ENCODE measurements around the gene PIP4K2B.
"Not testable (repeated sequence)": the region's sequence is repeated elsewhere in the genome, so short reads cannot be mapped to it uniquely, and the experiment has no call there.

The PIP4K2B gene

DNA sequence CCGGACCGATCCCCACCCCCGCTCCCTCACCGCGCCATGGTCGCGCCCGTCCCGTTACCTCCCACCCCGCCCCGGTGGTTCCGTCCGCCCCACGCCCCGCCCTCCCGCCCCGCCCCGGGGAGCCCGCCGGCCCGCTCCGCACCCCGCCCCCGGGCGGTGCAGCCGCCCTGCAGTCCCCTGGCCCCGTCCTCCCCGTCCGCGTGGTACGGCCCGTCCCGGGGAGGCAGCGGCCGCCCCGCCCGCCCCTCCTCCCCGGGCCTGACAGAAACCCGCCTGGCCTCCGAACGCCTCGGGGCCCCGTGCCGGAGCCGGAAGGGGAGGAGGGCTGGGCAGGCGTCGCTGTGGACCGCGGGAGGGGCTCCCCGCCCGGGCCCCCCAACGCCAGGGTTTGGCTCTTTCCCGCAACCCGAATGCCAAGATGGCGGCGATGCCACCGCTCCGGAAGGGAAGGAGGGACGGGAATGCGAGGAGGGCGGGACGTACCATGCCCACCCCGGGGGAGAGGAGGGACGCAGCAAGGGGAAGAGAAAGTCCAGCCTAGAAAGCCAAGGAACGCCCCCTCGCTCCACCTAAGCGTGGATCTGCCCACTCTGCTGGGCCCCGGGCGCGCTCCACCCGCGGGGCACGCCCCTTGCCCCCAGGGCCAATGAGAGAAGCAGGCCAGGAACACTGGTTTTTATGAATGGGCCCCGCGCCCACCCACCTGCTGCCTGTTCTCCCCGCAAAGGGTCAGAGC lies at the start of gene PIP4K2B:
Gene PIP4K2B, minus strand, starts transcription at position 56 of the 736 bp plus-strand sequence. CDS start 132 bp downstream, outside the sequence.
- DNase-seq = peak; percentile 97 to 98 (median 98)

DNA sequence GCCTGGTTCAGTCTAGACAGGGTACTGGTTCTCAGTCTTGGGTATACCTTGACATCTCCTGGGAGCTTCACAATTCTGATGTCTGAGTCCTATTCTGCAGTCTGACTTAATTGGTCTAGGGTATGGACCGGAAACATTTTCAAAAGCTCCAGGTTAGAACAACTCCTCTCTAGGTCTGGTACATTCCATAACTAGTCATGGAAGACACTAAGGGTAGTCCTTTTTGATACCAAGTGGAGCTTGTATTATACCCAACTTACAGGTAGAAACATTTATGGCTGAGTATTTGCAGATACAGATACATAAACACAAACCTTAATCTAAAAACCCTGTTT lies 49.2 kb upstream of the PIP4K2B start:
- DNase-seq = no peak

DNA sequence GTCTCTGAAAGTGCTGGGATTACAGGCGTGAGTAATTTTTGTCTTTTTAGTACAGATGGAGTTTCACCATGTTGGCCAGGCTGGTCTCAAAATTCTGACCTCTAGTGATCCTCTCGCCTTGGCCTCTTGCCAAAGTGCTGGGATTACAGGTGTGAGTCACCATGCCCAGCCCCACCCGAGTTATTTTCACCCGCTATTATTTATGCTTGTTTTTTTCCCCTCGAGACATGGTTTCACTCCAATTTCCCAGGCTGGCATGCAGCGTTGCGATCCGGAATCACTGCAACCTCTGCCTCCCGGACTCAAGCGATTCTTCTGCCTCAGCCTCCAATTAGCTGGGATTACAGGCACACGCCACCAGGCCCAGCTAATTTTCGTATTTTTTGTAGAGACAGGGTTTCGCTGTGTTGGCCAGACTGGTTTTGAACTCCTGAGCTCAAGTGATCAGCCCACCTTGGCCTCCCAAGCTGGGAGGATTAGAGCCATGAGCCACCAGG lies 45.0 kb upstream of the PIP4K2B start:
- no peak for DNase-seq

DNA sequence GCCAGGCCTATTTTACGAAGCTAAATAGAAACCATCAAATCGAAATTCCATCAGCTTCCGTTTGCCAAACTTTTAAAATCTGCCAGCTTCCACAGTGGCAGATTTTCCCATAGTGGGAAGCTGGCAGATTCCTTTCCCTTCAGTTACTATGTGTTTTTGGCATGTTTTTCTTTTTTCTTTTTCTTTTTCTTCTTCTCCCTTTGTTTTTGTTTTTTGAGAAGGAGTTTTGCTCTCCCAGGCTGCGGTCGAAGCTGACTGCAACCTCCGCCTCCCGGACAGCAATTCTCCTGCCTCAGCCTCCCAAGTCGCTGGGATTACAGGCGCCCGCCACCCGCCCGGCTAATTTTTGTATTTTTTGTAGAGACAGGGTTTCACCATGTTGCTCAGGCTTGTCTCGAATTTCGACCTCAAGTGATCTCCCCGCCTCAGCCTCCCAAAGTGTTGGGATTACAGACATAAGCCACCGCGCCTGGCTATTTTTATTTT lies 26.4 kb upstream of the PIP4K2B start:
- DNase-seq = no peak

DNA sequence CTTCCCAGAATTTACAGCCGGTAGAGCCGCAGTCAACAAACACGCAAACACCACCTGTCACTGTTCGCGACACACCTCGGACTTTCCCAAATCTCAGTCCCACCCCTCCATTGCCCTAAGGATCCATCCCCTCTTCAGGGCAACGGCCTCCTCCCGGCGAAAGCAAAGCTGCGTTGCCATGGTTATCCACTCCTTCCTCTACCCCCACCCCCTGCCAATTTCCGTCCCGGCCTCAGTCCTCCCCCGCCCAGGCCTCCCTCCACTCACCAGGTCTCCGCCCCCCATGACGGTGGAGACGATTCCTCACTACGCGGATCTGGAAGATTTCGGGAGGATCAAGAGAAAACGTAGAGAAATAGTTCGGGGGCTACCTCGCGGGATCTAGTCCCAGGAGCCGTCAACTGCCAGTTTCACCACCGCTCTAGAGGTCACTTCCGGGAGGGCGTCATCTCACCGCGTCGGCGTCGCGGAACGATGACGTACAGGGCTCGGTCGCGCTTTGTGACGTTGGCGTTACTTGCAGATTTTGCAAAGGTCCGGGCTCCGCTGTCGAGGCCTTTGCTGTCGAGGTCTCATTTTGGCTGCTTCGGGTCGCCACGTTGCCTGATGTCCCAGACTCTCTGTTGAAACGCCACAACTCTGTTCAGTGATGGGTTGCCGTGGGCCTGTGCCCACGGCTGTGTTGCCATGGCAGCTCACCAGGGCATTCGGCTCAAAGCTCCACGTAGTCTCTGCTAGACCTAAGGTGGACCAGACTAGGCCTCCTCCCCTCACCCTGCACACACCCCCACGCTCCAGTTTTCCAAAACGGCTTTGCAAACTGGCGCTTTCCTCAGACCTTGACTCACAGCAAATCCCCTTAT lies 25.8 kb upstream of the PIP4K2B start, which contains the start of gene CWC25:
Gene CWC25, minus strand, starts transcription at position 423 of the 863 bp plus-strand sequence. Its CDS starts 138 bp downstream, at position 285.
- peak; percentile 95 to 97 (median 96) for DNase-seq

DNA sequence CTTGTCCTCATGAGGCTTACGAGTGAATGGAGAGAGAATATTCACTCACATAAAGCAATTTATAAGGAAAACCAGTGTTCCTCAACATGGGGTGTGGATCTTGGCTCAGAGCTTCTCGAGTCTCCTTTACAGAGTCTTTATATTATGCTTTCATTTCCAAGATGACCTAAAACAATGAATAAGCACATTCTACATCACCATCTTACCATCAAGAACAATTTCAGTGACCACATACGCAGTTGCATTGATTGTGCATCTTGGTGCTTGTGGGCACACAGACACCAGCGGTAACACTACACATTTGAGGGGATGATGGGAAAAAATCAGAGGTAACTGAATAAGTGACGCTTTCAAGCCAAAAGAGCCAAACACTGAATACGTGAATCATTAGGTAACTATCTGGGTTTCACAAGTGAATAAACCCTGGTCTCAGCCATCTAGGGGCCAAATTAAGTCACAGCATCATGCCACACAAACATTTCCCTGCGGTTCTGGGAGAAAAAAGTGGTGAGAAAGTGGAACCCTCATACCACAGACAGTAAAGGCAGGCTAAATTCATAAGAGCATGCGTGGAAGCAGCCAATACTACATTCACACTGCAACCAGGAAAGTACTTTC lies 16.3 kb upstream of the PIP4K2B start:
- DNase-seq = no peak

DNA sequence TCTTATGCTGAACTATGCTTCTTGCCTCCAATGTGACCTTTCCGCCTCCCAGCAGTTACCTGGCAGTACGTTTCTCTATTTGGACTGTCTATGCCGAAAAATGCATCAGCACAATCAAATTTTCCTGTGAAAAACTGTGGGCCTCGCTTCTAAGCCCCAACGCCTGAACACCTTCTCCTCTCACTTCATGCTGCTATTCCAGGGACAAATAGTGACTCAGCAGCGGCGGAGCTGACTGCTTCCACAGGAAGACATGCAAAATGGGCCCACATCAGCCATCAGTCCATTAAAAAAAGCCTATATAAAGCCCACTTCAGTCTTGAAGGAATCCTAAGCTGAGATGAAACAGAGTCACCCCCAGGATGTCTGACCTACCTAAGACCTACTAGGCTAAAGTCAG lies 10.5 kb upstream of the PIP4K2B start:
- DNase-seq = no peak

DNA sequence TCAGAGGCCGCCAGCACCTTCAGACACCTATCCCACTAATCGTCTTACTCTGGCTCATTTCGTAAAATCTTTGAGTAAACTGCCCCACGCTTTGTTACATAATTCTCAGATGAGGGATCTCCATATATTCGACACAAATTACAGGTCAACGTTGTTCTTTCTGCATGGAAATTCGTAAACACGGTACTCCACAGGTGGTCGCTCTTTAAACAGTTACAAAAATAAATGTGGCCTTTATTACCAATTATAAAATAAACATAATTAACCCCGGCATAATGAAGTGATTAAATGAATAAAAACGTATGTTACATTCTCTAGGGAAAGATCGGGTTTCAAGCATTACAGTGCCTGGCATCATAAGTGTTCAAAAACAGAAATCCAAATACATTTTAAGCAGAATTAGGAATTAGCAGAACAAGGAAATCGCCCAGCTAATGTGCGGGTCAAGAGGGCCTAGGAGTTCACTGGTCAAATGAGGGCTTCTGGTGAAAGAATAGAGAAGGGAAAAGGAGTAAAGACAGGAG lies 943 bp upstream of the PIP4K2B start:
- no peak for DNase-seq

DNA sequence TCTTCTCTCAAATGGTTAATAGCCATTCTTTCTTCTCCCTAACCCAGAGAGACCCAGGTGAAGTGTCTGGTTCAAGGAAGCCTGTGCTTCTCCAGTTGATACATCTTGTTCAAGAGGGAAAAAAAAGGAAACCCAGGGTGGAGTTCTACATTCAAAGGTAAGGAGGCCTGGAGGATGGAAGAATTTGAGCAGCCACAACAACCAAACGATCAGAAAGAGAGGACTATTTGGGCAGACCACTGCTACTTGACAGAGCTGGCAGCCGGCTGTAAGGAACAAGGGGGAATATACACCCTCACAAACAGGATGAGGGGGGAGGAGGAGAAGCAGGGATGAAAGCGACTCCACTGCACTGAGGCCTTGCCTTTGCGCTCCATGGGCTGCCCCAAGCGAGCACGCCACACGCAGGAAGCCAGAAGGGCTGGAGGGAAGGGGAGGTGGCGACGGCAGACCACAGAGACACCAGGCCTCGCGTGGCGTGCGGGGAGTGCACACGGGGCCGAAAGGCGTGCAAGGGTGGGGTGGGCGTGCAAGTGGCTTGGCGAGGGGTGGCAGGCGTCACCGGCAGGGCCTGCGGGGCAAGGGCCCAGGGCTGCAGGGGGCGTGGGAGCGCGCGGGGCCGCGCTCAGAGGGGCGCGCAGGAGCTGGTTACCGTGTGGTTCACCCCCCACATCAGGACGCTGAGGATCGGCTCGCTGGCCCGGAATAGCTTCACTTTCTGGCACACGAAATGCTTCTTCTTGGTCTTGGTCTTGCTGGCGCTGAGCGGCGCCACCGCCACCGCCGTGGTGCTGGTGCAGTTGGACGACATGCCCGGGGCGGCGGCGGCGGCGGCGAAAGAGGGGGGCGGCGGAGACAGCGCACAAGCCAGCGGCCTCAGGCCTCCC lies 499 bp downstream of the PIP4K2B start:
- DNase-seq = peak; percentile 35 to 57 (median 40)

DNA sequence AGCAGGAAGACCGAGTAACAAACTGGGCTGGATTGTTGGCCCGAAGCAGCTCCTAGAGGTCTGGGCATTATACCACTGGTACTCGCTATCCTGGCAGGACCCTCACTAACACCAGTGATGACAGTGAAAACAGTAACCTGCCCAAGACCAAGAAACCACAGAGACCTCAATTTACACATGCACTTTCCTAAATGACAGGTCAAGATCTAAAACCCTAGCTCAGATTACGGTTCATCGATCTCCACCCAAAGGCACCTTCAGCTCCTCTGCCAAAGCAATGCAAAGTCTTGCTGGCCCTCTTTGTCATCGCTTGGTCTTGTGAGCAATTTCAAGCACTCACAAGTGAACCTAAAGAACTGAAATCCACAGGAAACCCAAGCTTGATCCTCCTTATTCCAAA lies 1.5 kb downstream of the PIP4K2B start:
- no peak for DNase-seq

DNA sequence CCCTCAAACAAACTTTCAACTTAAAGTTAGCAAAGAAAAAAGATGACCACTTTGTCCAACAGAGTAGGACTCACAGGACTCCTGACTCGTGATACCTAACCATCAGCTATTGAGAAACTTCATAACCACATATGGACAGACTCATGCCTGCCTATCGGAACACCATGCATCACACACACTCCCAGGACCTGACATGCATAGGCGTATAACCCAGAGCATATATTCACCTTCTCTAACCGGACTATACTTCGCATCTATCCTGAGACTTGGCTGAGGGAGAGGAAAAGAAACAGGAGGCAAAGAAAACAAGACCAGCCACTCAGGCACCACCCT lies 2.2 kb downstream of the PIP4K2B start:
- peak in 1 of 3 donors; percentile 29 for DNase-seq

DNA sequence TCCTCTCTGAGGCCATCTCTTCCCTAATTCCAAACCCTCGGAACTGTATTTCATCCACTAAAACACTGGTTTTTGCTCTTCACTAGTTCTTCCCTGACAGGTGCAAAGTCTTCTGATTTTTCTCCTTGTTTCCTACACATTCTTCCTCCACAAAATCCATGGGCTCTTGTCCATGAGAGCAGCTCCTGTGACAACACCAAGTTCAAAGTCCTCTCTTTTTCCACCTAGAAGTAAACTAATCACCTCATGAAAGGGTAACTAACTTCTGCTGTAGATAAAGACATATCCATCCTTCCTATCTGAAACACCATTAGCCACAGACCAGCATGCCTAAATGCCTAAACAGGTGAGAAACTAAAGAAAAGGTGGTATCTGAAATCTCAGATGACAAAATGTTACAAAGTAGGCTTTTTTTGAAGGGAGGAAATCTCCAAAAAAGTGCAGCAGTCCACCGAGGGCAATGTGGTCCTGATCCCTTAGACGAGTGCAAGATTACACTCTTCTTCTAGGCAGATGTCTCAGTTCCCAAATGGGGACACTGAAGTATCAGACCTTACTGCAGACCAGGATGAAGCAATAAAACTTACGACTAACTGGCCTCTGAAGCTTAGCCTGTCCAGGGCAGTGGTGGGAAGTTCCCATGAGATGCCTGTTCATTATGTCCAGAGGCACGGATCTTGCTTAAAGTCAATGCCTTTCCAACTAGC lies 2.8 kb downstream of the PIP4K2B start:
- DNase-seq = peak; percentile 35 to 46 (median 42)

DNA sequence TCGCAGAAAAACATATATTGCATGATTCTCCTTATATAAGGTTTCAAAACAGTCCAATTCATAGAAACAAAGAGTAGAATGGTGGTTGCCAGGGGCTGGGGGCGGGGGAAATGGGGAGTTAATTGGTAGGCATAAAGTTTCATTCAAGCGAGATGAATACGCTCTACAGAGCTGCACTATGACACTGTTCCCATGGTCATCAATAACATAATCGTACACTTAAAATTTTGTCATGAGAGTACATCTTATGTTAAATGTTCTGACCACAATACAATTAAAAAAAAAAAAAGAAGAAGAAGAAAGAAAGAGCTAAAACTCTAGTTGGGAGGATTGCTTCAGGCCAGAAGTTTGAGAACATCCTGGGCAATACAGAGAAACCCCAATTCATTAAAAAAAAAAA lies 5.1 kb downstream of the PIP4K2B start:
- DNase-seq = no peak

DNA sequence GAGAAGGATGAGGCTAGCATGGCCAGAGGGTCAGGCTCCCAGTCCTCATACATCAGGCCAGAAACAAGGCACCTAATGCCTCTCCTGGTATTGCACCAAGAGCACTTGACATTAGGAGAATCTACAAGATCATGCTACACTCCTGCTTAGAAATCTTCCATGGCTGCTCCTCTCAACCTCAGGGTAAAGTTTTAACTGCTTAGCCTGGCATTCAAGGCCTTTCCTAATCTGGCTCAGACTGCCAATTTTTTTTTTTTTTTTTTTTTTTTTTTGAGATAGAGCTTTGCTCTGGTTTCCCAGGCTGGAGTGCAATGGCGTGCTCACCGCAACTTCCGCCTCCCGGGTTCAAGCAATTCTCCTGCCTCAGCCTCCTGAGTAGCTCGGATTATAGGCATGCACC lies 8.2 kb downstream of the PIP4K2B start:
- no peak for DNase-seq

DNA sequence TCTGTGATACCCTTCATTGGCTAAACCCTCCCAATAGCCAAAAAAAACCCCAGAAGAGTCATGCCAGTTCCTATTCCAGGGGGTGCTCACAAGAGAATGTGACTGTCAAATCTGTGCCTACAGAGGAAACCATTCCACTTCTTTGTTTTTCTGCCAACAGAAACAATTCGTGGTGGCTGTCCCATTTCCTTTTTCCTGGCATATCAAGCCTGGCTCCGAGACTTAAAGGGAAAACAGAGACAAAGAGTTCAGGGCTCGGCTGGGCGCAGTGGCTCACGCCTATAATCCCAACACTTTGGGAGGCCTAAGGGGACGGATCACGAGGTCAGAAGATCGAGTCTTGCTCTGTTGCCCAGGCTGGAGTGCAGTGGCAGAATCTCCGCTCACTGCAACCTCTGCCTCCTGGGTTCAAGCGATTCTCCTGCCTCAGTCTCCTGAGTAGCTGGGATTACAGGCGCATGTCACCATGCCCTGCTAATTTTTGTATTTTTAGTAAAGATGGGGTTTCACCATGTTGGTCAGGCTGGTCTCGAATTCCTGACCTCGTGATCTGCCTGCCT lies 9.1 kb downstream of the PIP4K2B start:
- DNase-seq = not testable (repeated sequence)

DNA sequence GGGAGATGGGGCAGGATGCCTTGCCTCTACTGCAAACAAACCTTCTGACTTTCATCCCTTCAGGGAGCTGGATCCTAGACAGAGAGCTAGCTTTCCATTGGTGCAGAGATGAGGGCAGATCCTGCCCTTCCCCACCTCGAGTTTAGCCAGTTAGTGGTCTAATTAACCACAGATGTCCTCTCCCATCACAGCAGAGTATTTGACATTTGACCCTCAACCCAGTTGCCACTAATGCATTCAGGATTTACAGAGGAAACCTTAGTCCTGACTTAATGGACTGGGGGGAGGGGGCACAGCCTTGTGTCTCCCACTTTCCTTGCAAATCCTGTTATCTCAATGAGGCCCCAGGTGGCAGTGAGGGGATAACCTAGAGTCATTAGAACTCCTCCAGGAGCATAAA lies 10.2 kb downstream of the PIP4K2B start:
- DNase-seq = no peak

DNA sequence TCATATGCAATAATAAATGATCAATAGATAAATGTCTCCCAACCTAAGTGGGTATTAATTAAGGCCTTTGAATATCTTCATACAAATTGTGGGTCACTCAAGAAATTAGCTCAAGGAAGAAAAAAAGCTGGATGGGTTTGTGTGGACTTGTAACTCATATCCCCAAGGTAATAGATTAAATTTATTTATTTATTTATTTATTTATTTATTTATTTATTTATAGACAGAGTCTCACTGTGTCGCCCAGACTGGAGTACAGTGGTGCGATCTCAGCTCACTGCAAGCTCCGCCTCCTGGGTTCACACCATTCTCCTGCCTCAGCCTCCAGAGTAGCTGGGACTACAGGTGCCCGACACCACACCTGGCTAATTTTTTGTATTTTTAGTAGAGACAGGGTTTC lies 11.4 kb downstream of the PIP4K2B start:
- DNase-seq = not testable (repeated sequence)

DNA sequence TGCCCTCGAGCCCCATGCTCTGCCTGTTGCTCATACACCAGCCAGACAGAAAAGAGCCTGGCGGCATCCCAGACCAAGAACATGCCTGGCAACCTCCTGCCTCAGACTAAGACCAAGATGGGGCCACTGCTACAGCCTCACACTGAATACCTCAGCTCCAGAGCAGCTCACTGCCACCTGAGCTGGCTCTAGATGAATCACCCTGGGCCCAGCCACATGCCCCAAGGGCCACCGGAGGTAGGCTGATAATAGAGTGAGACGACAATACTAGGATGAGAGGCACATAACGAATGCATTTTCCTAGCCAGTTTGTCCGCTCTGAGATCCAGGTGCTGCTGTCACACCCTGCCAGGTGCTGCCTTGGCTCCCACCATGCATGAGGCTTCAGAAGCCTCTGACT lies 13.0 kb downstream of the PIP4K2B start:
- no peak for DNase-seq

DNA sequence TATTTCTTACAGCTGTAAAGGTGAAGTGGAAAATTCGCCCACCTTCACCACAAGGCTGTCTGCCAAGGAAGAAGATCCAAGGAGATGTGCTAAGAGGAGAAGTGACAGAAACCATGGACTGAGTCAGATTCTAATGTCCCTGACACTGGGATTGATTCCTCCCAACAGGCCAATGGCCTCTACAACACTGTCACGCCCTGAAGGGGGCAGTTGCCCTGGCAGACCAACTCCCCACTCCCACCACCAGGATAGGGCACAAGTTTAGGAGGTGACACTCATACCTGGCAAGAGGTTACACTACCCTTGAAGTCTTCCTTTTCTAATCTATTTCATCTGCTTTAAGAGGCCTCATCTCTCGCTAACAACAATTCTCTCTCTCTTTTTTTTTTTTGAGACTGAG lies 16.1 kb downstream of the PIP4K2B start:
- no peak for DNase-seq

DNA sequence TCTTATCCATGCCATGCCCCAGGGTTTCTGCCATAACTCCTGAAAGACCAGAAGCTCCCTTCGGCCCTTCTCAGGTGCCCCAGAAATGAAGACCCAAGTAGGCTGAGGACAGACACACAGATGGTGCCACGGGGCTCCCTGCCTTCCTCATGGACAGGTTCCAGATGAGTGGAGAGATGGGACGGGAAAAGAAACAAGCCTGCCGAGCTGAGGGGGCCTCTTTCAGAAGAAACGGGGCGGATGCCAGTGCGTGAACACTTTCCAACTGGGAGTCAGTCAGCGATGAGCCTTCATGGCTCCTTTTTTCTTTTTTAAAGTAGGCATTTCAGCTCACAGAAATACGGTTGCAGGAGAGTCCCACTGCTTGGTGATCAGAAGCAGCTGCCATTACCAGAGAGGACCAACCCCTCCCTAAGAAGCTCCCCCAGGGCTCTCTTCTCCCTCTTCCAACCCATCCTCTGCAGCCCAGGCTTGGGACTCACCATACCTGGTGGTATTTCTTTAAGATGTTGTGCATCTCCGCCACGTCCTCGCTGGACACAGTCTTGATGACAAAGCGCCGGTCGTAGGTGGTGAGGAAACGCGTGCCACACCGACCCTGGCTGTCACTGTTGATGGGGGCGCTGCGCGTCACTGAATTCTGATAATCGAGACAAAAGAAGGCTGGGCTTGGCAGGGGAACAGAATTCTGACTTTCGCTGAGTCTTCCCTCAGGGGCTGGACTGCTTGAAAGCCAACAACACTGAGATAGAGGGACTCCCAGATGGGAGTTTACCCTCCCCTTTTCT lies 19.2 kb downstream of the PIP4K2B start:
- no peak for DNase-seq
